EL (cell line): Measurements from ENCODE around the gene TMEM204.

Source experiments
- DNase-seq: peaks from one replicate; pipeline ENCODE4 v3.0.0-alpha.2; 2016

The TMEM204 gene

DNA sequence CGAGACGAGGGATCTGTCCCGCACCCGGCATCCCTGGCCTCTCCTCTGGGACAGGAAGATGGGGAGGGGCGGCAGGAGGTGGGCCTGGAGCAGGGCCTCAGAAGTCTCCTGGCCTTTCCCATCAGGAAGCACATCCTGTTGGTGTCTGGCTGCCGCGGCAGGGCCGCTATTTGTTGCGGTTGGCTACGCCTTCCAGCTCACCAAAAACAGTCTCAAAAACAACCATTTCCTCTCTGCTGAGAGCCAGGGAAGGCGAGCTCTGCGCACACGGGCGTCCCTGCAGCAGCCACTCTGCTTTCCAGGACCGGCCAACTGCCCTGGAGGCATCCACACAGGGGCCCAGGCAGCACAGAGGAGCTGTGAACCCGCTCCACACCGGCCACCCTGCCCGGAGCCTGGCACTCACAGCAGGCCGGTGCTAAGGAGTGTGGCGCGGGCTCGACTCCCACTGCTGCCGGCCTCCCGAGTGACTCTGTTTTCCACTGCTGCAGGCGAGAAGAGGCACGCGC, at the start of gene TMEM204:
Gene TMEM204, plus strand, starts transcription at position 224 of the 509 bp plus-strand sequence. CDS start 610 bp downstream, outside the sequence.
- DNase-seq: peak; percentile 85

DNA sequence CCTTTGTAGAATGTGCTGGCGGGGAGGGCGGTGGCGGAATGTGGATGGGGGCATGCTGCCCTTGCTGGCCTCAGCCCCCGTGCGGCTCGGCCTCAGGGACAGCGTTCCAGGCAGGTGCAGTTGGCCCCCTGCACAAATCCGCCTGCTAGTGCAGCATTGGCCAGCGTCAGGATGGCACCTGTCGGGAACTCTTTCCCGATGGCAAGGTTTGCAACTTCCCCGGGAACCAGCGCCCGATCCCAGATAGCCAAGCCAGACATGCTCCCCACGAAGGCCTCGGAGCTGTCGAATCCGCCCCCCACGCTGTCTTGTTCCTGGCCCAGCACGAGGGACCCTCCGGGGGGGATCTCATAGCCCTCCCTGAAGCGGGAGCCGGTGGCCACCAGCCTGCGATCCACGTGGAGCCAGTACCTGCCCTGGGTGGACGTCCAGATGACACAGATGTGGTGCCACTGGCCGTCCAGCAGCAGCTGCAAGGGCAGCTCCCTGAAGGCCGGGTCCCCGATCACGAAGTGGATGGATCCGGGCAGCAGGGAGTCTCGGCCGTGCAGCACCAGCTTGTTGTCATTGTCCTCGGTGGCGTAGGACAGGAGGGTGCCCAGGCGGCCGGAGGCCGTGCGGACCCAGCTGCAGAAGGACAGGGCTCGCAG, 47.5 kb upstream of the TMEM204 start:
- no peak for DNase-seq

DNA sequence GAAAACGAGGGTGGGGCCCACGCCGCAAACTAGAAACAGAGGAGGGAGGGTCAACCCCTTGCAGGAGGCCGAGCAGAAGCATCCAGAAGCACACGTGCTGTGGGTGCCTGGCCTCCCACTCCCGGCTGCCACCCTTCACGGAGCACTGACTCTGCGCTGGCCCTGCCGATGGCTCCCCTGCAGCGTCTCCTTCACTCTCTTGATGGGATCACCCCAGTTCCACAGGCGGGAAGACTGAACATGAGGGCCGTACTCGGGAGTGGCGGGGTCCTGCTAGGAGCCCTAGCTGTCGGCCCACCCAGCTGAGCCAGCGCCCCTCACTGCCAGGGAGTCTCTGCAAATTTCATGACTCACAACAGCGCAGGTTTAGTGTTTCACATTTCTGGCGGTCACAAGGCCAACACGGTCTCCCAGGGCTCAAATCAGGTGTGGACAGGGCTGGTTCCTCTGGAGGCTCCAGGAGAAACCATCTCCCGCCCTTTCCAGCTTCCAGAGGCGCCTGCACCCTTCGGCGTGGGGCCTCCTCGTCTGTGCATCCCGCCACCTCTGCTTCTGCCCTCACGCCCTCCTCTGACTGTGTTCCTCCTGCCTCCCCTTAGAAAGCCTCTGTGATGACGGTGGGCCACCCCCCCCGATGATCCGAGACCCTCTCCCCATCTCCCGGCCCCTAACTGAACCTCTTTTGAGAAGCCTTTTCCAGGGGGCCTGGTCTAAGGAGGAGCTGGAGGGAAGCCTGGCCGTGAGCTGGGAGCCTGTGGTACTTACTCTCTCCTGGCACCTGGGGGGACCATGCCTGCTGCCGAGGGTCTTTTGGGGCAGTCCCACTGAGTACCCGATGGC, 46.7 kb upstream of the TMEM204 start:
- DNase-seq: no peak

DNA sequence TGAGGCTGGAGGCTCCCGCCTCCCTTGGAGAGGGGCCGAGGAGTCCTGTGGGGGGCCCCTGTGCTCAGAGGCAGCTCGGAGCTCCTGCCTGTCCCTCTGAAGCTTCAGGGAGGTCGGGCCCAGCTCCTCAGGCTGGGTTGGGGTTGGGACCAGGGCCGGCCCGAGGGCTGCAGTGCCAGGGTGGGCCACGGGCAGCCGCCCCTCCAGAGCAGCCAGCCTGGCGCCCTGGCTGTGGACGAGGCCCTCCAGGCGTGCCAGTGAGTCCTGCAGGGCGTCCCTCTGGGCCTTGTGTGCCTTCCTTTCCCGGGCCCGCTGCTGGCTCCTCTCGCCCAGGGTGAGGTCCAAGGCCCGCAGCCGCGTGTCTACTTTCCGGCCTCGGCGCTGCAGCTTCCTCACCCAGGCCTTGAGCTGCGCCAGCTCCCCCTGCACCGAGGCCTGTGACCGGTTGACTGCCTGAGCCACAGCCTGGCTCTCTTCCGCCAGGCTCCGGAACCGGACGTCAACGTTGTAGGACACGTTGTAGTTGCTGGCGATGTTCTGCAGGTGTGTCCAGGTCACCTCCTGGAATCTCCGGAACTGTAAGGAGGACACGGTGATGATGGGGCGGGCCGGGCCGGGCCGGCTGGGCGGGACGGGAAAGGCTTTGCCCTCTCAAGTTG, 45.9 kb upstream of the TMEM204 start:
- DNase-seq: no peak

DNA sequence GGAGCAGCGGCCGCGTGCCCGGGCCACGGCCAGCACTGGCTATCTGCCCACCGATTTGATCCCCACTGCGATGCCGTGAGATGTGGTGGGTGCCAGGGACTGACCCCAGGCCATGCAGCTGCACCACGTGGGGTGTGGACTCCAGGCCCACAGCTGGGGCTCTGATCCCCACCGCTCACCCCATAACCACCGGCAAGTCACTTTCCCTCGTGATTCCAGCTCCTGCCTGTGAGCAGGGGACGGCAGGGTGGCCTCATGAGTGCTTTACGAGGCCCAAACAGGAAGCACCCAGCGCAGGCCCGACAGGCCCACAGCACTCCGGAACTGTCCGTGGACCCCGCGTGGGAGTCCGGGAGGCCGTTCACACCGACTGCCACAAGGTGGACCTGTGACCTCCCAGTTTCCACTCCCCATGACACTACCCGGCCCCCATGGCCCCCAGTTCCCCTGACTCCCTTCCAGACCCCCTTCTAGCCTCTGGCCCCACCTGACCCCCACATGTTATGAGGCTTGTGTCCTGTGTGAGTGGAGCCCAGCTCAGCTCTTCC, 45.3 kb upstream of the TMEM204 start:
- no peak for DNase-seq

DNA sequence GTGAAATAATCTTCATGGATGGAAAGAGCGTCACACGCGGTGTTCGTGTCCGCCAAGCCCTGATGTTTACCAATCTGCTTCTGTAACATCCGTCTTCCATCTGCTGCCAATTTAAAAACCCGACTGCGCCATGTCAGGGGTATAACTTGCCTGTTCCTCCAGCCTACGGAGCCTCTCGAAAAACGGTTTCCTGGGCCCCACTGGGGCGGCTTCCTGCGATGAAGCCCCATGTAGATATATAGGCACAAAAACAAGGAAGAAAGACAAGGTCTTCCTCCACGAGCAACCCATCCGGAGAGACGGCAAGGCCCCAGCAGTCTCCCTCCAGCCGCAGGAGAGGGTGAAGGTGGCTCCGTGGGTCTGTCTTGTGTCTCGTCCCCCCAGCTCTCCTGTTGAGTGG, 44.8 kb upstream of the TMEM204 start, which contains the start of gene PTX4:
Gene PTX4, minus strand, starts transcription at position 326 of the 400 bp plus-strand sequence. Its CDS starts 35 bp downstream, at position 291.
- DNase-seq: no peak

DNA sequence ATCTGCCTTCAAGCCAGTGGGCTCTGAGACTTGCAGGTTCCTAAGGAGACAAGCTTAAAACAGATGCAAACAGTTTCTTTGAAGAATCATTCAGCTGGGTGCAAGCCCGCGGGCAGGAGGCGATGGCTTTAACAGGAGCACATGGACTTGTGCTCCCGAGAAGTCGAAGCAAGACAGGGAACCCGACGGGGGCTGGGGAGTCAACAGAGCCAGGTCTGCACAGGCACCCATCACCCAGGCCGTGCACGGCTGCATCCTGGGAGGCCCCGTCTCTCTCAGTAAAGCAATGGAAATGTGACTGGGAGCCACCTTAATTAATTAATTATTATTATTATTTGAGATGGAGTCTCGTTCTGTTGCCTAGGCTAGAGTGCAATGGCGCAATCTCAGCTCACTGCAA, 44.4 kb upstream of the TMEM204 start:
- no peak for DNase-seq

DNA sequence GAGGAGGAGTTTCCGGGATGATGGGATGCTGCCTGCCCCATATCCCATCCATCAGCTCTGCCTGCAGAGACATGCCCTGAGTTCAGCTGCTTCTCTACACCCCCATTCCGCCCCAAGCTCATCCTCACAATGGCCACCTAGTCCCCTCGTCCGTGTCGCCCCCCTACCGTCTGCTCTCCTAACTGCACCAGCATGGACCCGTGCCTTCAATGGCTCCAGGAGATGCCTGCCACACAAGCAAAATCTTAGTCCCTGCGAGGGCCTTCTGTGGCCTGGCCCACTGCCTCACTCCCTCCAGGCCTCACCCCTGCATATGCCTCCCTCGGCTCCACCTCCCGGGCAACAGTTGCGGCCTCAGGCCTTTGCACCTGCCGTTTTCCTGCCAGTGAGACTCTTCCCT, 42.1 kb upstream of the TMEM204 start:
- DNase-seq: no peak

DNA sequence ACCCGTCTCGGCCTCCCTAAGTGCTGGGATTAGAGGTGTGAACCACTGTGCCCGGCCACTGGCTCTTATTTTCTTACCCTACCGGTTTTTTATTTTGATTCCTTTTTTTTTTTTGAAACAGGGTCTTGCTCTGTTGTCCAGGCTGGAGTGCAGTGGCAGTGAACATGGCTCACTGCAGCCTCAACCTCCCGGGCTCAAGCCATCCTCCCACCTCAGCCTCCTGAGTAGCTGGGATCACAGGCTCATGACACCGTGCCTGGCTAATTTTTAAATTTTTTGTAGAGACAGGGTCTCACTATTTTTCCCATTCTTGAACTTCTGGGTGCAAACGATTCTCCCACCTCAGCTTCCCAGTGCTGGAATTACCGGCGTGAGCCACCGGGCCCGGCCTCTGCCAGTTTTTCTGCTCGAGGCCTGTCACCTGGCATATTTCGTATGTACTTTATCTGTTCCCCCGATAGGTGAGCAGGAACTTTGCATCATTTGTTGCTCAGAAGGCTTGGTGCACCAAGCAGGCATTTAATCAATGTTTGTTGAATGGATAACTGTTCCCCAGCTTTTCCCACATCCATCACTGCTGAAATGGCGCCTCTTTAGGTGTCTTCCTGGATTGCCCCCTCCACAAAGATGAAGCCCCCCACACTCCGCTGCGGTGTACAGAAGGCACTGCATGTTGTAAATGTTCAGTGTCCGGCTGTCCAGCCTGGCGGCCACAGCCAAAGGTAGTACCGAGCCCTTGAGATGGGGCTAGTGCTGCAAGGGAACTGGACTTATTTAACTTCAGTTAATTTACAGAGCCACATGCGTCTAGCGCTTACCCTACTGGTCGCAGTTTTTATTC, 41.2 kb upstream of the TMEM204 start:
- DNase-seq: no peak

DNA sequence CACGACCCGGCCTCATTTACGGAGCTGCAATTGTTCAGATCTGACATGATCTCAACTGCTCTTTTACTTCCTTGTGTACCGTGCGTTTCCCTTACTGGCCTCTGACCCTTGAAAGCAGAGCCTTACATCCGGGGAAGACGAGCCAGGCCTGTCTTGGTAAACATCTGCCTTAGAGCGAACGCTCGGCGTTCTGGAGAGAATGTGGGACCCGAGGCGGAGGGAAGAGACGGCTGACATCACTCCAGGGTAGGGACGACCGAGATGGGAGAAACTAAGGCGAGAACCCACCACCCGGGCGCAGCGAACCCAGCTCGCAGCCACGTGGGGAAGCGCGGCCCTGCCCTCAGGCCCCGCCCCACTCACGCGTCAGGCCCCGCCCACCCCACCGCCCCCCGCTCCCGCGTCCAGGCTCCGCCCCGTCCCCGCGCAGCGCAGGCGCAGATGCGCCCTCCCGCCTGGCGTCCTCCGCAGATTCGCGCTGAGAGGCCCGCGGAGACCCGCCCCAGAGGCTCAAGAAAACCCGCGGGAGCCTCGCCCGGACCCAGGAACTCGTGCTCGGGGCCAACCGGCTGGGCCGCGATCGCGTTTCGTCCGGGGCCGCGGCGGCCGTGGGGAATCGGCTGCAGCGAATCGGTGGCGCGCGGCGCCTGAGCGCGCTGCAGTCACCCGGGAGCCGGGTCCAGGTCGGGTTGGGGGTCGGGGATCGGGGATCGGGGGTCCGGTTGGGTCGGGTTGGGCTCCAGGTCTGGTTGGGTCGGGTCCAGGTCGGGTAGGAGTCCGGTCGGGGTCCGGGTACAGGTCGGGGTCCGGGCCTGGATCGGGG, 40.3 kb upstream of the TMEM204 start, which contains the start of gene TELO2:
Gene TELO2, plus strand, starts transcription at position 438 of the 823 bp plus-strand sequence. CDS start 922 bp downstream, outside the sequence.
- peak; percentile 77 for DNase-seq

DNA sequence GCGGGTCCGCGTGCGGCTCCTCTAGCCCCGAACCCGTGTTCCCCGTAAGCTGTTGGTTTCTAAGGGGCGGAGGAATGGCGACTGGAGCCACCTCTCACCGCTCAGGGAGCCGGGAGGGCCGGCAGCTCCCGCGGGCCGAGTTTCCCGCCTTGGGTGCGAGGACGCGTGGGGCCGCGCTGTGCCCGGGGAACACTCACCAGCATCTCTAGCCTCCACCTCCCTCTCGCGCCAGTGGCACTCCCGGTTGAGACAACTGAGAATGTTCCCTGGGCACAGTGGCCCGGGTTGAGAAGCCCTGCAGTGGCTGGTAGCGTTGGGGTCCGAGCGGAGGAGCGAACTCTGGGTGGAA, 39.7 kb upstream of the TMEM204 start:
- peak; percentile 36 for DNase-seq

DNA sequence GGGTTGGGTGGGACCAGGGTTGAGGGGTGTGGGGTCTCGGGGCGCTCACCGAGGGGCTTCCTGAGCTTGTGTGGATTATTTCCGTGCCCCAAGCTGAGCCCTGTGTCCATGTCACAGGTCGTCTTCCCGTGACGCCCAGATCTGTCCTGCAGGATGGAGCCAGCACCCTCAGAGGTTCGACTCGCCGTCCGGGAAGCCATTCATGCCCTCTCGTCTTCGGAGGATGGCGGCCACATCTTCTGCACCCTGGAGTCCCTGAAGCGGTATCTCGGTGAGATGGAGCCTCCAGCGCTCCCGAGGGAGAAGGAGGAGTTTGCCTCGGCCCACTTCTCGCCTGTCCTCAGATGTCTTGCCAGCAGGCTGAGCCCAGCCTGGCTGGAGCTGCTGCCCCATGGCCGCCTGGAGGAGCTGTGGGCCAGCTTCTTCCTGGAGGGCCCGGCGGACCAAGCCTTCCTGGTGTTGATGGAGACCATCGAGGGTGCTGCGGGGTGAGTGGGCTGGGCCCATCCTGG, 39.3 kb upstream of the TMEM204 start:
- DNase-seq: peak; percentile 76

DNA sequence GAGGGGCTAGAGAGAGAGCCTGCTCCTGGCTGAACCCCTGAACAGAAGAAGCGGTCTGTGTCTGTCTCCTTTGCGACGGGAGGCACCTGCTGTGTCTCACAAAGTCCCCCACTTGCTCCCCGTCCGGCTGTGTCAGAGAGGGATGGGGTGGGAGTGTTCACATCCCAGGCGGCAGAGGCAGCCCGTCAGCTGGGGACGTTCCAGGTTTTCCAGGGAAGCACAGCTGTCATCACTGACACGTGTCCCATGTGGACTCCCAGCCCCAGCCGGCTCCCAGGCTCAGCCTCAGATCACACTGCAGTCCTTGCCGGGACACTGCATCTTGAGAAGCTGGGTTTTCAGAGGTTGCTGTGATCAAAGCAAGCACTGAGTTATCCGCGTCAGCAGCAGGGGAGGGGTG, 38.8 kb upstream of the TMEM204 start:
- no peak for DNase-seq

DNA sequence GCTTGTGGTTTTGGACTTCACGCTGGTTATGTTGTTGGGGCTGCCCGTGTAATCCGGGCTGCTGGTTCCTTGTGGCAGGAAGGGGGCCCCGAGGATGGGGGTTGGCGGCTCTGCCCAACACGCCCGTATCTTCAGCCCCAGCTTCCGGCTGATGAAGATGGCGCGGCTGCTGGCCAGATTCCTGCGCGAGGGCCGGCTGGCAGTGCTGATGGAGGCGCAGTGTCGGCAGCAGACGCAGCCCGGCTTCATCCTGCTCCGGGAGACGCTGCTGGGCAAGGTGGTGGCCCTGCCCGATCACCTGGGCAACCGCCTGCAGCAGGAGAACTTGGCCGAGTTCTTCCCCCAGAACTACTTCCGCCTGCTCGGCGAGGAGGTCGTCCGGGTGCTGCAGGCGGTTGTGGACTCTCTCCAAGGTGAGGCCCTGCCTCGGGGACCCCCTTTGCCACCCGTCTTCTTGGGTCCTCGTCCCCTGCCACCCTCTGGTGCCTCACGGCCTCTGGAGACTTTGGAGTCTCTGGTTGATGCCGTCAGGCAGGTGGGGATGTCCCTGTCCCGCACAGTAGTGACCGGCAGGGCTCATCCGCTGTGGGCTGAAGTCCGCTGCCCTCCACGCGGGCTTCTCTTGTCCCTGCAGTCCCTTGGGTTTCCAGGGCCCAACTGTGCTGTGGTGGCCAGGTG, 38.1 kb upstream of the TMEM204 start:
- no peak for DNase-seq

DNA sequence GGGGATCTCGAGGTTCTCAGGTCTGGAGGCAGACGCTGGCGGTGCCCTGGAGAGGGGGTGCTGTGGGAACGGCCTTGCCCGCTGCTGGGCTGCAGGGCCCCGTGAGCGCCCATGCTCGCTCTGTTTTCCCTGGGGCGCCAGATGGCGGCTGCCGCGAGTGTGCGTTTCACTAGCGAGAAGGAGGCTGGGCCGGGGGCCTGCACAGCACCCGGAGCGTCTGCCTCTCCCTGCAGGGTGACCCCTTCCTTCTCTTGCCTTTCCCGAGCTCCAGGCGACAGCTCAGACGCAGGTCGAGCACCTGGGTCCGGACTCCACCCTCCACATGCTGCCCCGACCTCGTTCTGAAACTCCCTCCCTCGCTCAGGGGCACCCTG, 37.6 kb upstream of the TMEM204 start:
- no peak for DNase-seq

DNA sequence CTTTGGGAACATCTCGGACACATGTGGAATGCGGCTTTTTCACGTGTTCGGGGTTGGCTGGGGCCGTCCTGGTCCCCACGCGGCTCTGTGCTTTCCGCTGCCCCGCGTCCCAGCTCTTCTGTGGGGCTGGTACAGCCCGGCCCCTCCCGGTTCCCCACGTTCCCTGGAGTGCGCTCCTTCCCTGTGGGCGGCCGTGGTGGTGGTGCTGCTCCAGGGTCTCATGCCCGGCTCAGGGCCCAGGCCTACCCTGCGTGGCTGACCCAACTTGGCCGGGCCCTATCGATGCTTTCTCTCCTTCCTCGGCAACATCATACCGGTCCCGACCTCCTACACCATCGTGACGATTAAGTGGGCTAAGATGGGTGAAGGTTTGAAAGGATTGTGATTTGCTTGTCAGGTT, 37.0 kb upstream of the TMEM204 start:
- no peak for DNase-seq

DNA sequence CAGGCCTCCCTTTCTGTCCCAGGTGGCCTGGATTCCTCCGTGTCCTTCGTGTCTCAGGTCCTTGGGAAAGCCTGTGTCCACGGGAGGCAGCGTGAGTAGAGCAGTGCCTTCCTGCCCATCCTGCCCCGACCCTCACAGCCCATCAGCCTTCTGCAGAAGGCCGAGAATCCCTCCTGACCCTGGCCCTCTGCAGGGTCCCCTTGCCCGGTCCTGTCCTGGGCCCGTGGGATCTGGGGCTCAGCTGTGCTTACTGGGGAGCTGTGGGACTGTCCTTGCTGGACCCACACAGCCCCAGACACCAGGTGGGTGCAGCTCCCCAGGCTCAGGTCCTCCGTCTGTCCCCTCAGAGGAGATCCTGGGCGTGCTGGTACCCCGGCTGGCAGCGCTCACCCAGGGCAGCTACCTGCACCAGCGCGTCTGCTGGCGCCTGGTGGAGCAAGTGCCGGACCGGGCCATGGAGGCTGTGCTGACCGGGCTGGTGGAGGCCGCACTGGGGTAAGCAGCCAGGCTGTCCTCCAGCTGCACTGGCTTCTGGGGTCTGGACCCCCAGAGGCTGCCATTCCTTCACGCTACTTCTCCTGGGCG, 36.4 kb upstream of the TMEM204 start:
- no peak for DNase-seq

DNA sequence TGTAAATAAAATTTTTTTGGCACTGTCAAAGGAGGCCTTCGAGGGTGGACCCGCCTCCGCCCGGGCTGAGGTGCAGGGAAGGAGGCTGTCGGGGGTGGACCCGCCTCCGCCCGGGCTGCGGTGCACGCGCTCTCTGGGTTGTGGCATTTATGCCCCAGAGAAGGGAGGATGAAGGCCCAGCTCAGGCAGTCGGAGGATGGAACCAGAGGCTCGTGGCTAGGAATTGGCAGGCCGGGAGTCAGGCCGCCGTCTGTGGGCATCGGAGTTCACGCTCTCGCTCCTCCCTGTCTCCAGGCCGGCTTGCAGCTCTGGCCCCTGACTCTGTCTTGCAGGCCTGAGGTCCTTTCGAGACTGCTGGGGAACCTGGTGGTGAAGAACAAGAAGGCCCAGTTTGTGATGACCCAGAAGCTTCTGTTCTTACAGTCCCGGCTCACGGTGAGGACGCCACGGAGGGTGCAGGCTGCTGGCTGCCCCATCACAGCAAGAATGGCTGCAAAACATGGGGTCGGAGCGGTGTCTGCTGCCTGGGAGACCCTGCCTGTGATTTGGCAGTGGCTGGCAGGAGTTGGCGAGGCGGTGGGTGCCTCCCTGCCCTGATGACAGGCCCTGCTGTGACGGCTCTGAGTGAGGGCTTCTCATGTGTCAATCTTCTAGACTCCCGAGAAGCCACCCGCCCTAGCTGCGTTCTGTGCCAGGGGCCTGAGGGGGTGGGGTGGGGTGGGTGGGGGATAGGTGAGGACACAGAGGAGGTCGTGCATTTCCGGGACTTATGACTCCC, 34.4 kb upstream of the TMEM204 start:
- no peak for DNase-seq

DNA sequence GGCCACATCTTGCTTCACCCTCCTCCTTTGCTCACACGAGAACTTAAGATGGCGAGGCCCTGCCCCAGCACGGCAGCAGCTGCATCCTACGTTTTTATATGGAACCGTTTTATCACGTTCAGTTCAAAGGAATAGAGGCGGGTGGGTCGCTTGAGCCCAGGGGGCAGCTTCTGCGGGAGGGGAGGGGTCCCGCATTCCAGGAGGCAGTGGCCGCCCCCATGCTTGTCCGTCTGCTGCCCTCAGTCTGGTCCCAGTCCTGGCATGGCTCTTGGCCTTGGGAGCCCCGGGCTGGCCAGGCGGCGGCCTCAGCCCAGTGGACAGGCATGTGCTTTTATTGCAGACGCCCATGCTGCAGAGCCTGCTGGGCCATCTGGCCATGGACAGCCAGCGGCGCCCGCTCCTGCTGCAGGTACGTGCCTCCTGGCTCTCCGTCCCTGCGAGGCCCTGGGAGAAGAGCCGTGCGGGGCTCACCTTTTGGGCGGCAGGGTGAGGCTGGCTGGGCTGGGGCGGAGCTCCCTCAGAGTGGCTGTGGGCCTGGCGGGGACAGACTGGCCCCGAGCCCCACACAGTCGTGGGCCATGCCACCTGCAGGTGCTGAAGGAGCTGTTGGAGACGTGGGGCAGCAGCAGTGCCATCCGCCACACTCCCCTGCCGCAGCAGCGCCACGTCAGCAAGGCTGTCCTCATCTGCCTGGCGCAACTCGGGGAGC, 33.6 kb upstream of the TMEM204 start:
- DNase-seq: no peak
